ENCODE measurements around the gene PUM1.

Gene PUM1

GRCh38 chr1:30971496-30971895, 94.0 kb downstream of the PUM1 start:
- Histone ChIP-seq H3K27ac (ENCODE audit: low read depth in 2 of 2, low read length in 2 of 2) (no peak overlapping the region), H3K4me3 (ENCODE audit: low read length in 2 of 2) (no peak overlapping the region), H3K4me1 (ENCODE audit: control insufficient read depth in 2 of 2, insufficient read depth in 2 of 2, low read length in 2 of 2) (peaks cover 3 to 4% of the 10 kb centered on the region in 2 donors), H3K9me3 (ENCODE audit: control insufficient read depth in 2 of 2, low read length in 2 of 2) (no peaks in the 10 kb centered on the region), H3K36me3 (ENCODE audit: control insufficient read depth in 2 of 2, insufficient read depth in 2 of 2, low read length in 2 of 2) (peaks cover 28 to 52% of the 10 kb centered on the region in 2 donors), H3K9ac (ENCODE audit: low read depth in 1 of 2, low read length in 2 of 2) (no peak overlapping the region), H3K27me3 (ENCODE audit: control insufficient read depth in 2 of 2, insufficient read depth in 2 of 2, low read length in 2 of 2) (no peaks in the 10 kb centered on the region)

- peaks cover 43 to 65% of the 10 kb centered on the region in 2 donors for H3K36me3 ChIP-seq (ENCODE audit: control insufficient read depth in 2 of 2, insufficient read depth in 2 of 2, low read length in 2 of 2)
- H3K27me3 ChIP-seq (ENCODE audit: control insufficient read depth in 2 of 2, insufficient read depth in 2 of 2, low read length in 2 of 2): no peaks in the 10 kb centered on the region
These were observed 95.6 kb downstream of the PUM1 start for GRCh38 chr1:30969903-30970302.

GRCh38 chr1:30968220-30968971, 97.1 kb downstream of the PUM1 start:
- Histone ChIP-seq H3K9ac (ENCODE audit: low read depth in 1 of 2, low read length in 2 of 2) (no peak overlapping the region), H3K4me1 (ENCODE audit: control insufficient read depth in 2 of 2, insufficient read depth in 2 of 2, low read length in 2 of 2) (peaks cover 0 to 3% of the 10 kb centered on the region in 2 donors), H3K36me3 (ENCODE audit: control insufficient read depth in 2 of 2, insufficient read depth in 2 of 2, low read length in 2 of 2) (peaks cover 51 to 71% of the 10 kb centered on the region in 2 donors), H3K4me3 (ENCODE audit: low read length in 2 of 2) (no peak overlapping the region), H3K27ac (ENCODE audit: low read depth in 2 of 2, low read length in 2 of 2) (no peak overlapping the region), H3K9me3 (ENCODE audit: control insufficient read depth in 2 of 2, low read length in 2 of 2) (no peaks in the 10 kb centered on the region), H3K27me3 (ENCODE audit: control insufficient read depth in 2 of 2, insufficient read depth in 2 of 2, low read length in 2 of 2) (no peaks in the 10 kb centered on the region)

More at GRCh38 chr1:30969903-30970302, 95.6 kb downstream of the PUM1 start:
- Histone ChIP-seq H3K4me1 (ENCODE audit: control insufficient read depth in 2 of 2, insufficient read depth in 2 of 2, low read length in 2 of 2) (peaks cover 0 to 3% of the 10 kb centered on the region in 2 donors), H3K9ac (ENCODE audit: low read depth in 1 of 2, low read length in 2 of 2) (no peak overlapping the region), H3K27ac (ENCODE audit: low read depth in 2 of 2, low read length in 2 of 2) (no peak overlapping the region), H3K9me3 (ENCODE audit: control insufficient read depth in 2 of 2, low read length in 2 of 2) (no peaks in the 10 kb centered on the region), H3K4me3 (ENCODE audit: low read length in 2 of 2) (no peak overlapping the region)

GRCh38 chr1:30966690-30967369, 98.7 kb downstream of the PUM1 start:
- no peaks in the 10 kb centered on the region for H3K27me3 ChIP-seq (ENCODE audit: control insufficient read depth in 2 of 2, insufficient read depth in 2 of 2, low read length in 2 of 2)
- H3K4me3 ChIP-seq (ENCODE audit: low read length in 2 of 2): no peak overlapping the region
- H3K9me3 ChIP-seq (ENCODE audit: control insufficient read depth in 2 of 2, low read length in 2 of 2): no peaks in the 10 kb centered on the region
- peaks cover 0 to 3% of the 10 kb centered on the region in 2 donors for H3K4me1 ChIP-seq (ENCODE audit: control insufficient read depth in 2 of 2, insufficient read depth in 2 of 2, low read length in 2 of 2)
- no peak overlapping the region for H3K27ac ChIP-seq (ENCODE audit: low read depth in 2 of 2, low read length in 2 of 2)
- peaks cover 62 to 85% of the 10 kb centered on the region in 2 donors for H3K36me3 ChIP-seq (ENCODE audit: control insufficient read depth in 2 of 2, insufficient read depth in 2 of 2, low read length in 2 of 2)
- no peak overlapping the region for H3K9ac ChIP-seq (ENCODE audit: low read depth in 1 of 2, low read length in 2 of 2)

- H3K27me3 ChIP-seq (ENCODE audit: control insufficient read depth in 2 of 2, insufficient read depth in 2 of 2, low read length in 2 of 2): no peaks in the 10 kb centered on the region
- no peaks in the 10 kb centered on the region for H3K9me3 ChIP-seq (ENCODE audit: control insufficient read depth in 2 of 2, low read length in 2 of 2)
- H3K27ac ChIP-seq (ENCODE audit: low read depth in 2 of 2, low read length in 2 of 2): no peak overlapping the region
- H3K36me3 ChIP-seq (ENCODE audit: control insufficient read depth in 2 of 2, insufficient read depth in 2 of 2, low read length in 2 of 2): peaks cover 66 to 85% of the 10 kb centered on the region in 2 donors
- H3K4me3 ChIP-seq (ENCODE audit: low read length in 2 of 2): no peak overlapping the region
- no peak overlapping the region for H3K9ac ChIP-seq (ENCODE audit: low read depth in 1 of 2, low read length in 2 of 2)
- H3K4me1 ChIP-seq (ENCODE audit: control insufficient read depth in 2 of 2, insufficient read depth in 2 of 2, low read length in 2 of 2): peaks cover 0 to 3% of the 10 kb centered on the region in 2 donors
These were observed 99.5 kb downstream of the PUM1 start for GRCh38 chr1:30965924-30966599.

GRCh38 chr1:30964706-30965105, 100.8 kb downstream of the PUM1 start:
- no peak overlapping the region for H3K27ac ChIP-seq (ENCODE audit: low read depth in 2 of 2, low read length in 2 of 2)
- peaks cover 69 to 86% of the 10 kb centered on the region in 2 donors for H3K36me3 ChIP-seq (ENCODE audit: control insufficient read depth in 2 of 2, insufficient read depth in 2 of 2, low read length in 2 of 2)
- H3K27me3 ChIP-seq (ENCODE audit: control insufficient read depth in 2 of 2, insufficient read depth in 2 of 2, low read length in 2 of 2): no peaks in the 10 kb centered on the region
- peaks cover 0 to 3% of the 10 kb centered on the region in 2 donors for H3K4me1 ChIP-seq (ENCODE audit: control insufficient read depth in 2 of 2, insufficient read depth in 2 of 2, low read length in 2 of 2)
- no peak overlapping the region for H3K4me3 ChIP-seq (ENCODE audit: low read length in 2 of 2)
- H3K9me3 ChIP-seq (ENCODE audit: control insufficient read depth in 2 of 2, low read length in 2 of 2): no peaks in the 10 kb centered on the region
- H3K9ac ChIP-seq (ENCODE audit: low read depth in 1 of 2, low read length in 2 of 2): no peak overlapping the region

- no peak overlapping the region for H3K4me3 ChIP-seq (ENCODE audit: low read length in 2 of 2)
- no peaks in the 10 kb centered on the region for H3K9me3 ChIP-seq (ENCODE audit: control insufficient read depth in 2 of 2, low read length in 2 of 2)
- no peak overlapping the region for H3K9ac ChIP-seq (ENCODE audit: low read depth in 1 of 2, low read length in 2 of 2)
- H3K36me3 ChIP-seq (ENCODE audit: control insufficient read depth in 2 of 2, insufficient read depth in 2 of 2, low read length in 2 of 2): peaks cover 66 to 85% of the 10 kb centered on the region in 2 donors
- H3K27ac ChIP-seq (ENCODE audit: low read depth in 2 of 2, low read length in 2 of 2): no peak overlapping the region
- H3K4me1 ChIP-seq (ENCODE audit: control insufficient read depth in 2 of 2, insufficient read depth in 2 of 2, low read length in 2 of 2): peaks cover 0 to 3% of the 10 kb centered on the region in 2 donors
- no peaks in the 10 kb centered on the region for H3K27me3 ChIP-seq (ENCODE audit: control insufficient read depth in 2 of 2, insufficient read depth in 2 of 2, low read length in 2 of 2)
These were observed 102.7 kb downstream of the PUM1 start for GRCh38 chr1:30962609-30963508.

GRCh38 chr1:30957560-30958222, 107.8 kb downstream of the PUM1 start:
- H3K9me3 ChIP-seq (ENCODE audit: control insufficient read depth in 2 of 2, low read length in 2 of 2): no peaks in the 10 kb centered on the region
- H3K27me3 ChIP-seq (ENCODE audit: control insufficient read depth in 2 of 2, insufficient read depth in 2 of 2, low read length in 2 of 2): no peaks in the 10 kb centered on the region
- no peaks in the 10 kb centered on the region for H3K4me1 ChIP-seq (ENCODE audit: control insufficient read depth in 2 of 2, insufficient read depth in 2 of 2, low read length in 2 of 2)
- no peak overlapping the region for H3K27ac ChIP-seq (ENCODE audit: low read depth in 2 of 2, low read length in 2 of 2)
- H3K9ac ChIP-seq (ENCODE audit: low read depth in 1 of 2, low read length in 2 of 2): no peak overlapping the region
- peaks cover 44 to 67% of the 10 kb centered on the region in 2 donors for H3K36me3 ChIP-seq (ENCODE audit: control insufficient read depth in 2 of 2, insufficient read depth in 2 of 2, low read length in 2 of 2)
- no peak overlapping the region for H3K4me3 ChIP-seq (ENCODE audit: low read length in 2 of 2)

- H3K9me3 ChIP-seq (ENCODE audit: control insufficient read depth in 2 of 2, low read length in 2 of 2): no peaks in the 10 kb centered on the region
- H3K4me3 ChIP-seq (ENCODE audit: low read length in 2 of 2): no peak overlapping the region
- H3K27me3 ChIP-seq (ENCODE audit: control insufficient read depth in 2 of 2, insufficient read depth in 2 of 2, low read length in 2 of 2): no peaks in the 10 kb centered on the region
- no peaks in the 10 kb centered on the region for H3K4me1 ChIP-seq (ENCODE audit: control insufficient read depth in 2 of 2, insufficient read depth in 2 of 2, low read length in 2 of 2)
- H3K9ac ChIP-seq (ENCODE audit: low read depth in 1 of 2, low read length in 2 of 2): no peak overlapping the region
- peaks cover 52 to 72% of the 10 kb centered on the region in 2 donors for H3K36me3 ChIP-seq (ENCODE audit: control insufficient read depth in 2 of 2, insufficient read depth in 2 of 2, low read length in 2 of 2)
- no peak overlapping the region for H3K27ac ChIP-seq (ENCODE audit: low read depth in 2 of 2, low read length in 2 of 2)
These were observed 110.0 kb downstream of the PUM1 start for GRCh38 chr1:30955448-30956015.

All from mucosa of rectum (tissue), 2 donors.